NOMO-1 (cell line): ENCODE results near the gene KCNT2.
"Not testable (repeated sequence)": the region's sequence is repeated elsewhere in the genome, so short reads cannot be mapped to it uniquely, and the experiment has no call there.

Experiments
- DNase-seq, 2 experiments: peaks; one replicate each; lab custom pipeline; 2025; ENCODE audit not compliant: unreplicated experiment in 2 of 2; lab: John Stamatoyannopoulos, UW

The KCNT2 gene

GRCh38 chr1:196593955-196594354 lies 14.3 kb downstream of the KCNT2 start:
- no peak for DNase-seq

GRCh38 chr1:196590959-196591358 lies 17.3 kb downstream of the KCNT2 start:
- no peak for DNase-seq

- DNase-seq, result no peak
Observed at GRCh38 chr1:196590012-196590708, 18.1 kb downstream of the KCNT2 start.

GRCh38 chr1:196584696-196585095 lies 23.5 kb downstream of the KCNT2 start:
- DNase-seq, result no peak

GRCh38 chr1:196577386-196577785 lies 30.9 kb downstream of the KCNT2 start:
- DNase-seq, result no peak

GRCh38 chr1:196573226-196573625 lies 35.0 kb downstream of the KCNT2 start:
- DNase-seq, result no peak

- DNase-seq, result no peak
Observed at GRCh38 chr1:196567238-196567637, 41.0 kb downstream of the KCNT2 start.

- DNase-seq, result no peak
Observed at GRCh38 chr1:196563768-196564167, 44.5 kb downstream of the KCNT2 start.

GRCh38 chr1:196559314-196559713 lies 48.9 kb downstream of the KCNT2 start:
- DNase-seq, result no peak

GRCh38 chr1:196558411-196558810 lies 49.8 kb downstream of the KCNT2 start:
- DNase-seq, result no peak

GRCh38 chr1:196557797-196558196 lies 50.4 kb downstream of the KCNT2 start:
- DNase-seq, result no peak

GRCh38 chr1:196550731-196551130 lies 57.5 kb downstream of the KCNT2 start:
- DNase-seq, result no peak

GRCh38 chr1:196546272-196547111 lies 61.7 kb downstream of the KCNT2 start:
- no peak for DNase-seq

GRCh38 chr1:196545222-196545621 lies 63.0 kb downstream of the KCNT2 start:
- no peak for DNase-seq

GRCh38 chr1:196544617-196545016 lies 63.6 kb downstream of the KCNT2 start:
- DNase-seq, result no peak

- DNase-seq, result no peak
Observed at GRCh38 chr1:196543833-196544232, 64.4 kb downstream of the KCNT2 start.

- no peak for DNase-seq
Observed at GRCh38 chr1:196538473-196538872, 69.8 kb downstream of the KCNT2 start.

- no peak for DNase-seq
Observed at GRCh38 chr1:196535727-196536126, 72.5 kb downstream of the KCNT2 start.

GRCh38 chr1:196531737-196532524 lies 76.3 kb downstream of the KCNT2 start:
- no peak for DNase-seq

- DNase-seq, result no peak
Observed at GRCh38 chr1:196527919-196528318, 80.3 kb downstream of the KCNT2 start.

GRCh38 chr1:196522574-196523345 lies 85.5 kb downstream of the KCNT2 start:
- not testable (repeated sequence) for DNase-seq
